ENCODE data around the gene OSBPL5.
"Not testable (repeated sequence)": the region's sequence is repeated elsewhere in the genome, so short reads cannot be mapped to it uniquely, and the experiment has no call there.

GRCh38 chr11:3064709-3065108, 100.4 kb downstream of the OSBPL5 start:
- not testable (repeated sequence) for TF ChIP-seq CTCF (conservative IDR thresholded peaks at IDR 0.05; ENCODE audit: low read depth, low read length); EZH2 (IDR thresholded peaks at IDR 0.05; ENCODE audit: borderline replicate concordance, low read depth, low read length, poor library complexity, severe bottlenecking)
